Thyroid gland (tissue), 4 donors: ENCODE measurements around the gene LRP3. TPM values are rescaled to one million over a fixed set of nuclear protein-coding genes. Genes with fewer than 3 reads are reported as not detected.

Experiments used
- DNase-seq, 2 donors: peaks; one replicate each; pipeline ENCODE4 v3.0.0-alpha.2; 2019
- H3K27ac ChIP-seq, 3 donors: fragments of 200-600 bp; sonication (generic); 1 replicate in 2 of 3; 2 replicates in 1 of 3; pipeline ENCODE4 v1.5.1; 2016 to 2019; ENCODE audit warnings: mild to moderate bottlenecking in 1 of 3, moderate library complexity in 1 of 3
- H3K27me3 ChIP-seq: fragments of 200-600 bp; sonication (generic); one replicate; pipeline ENCODE4 v1.5.1; 2019
- H3K36me3 ChIP-seq, 2 donors: fragments of 200-600 bp; sonication (generic); one replicate each; pipeline ENCODE4 v1.5.1; 2016 to 2019
- H3K4me1 ChIP-seq, 2 donors: fragments of 200-600 bp; sonication (generic); one replicate each; pipeline ENCODE4 v1.5.1; 2017 to 2019
- H3K4me3 ChIP-seq, 3 donors: fragments of 200-600 bp; sonication (generic); replicated peaks in 1 of 3; 1 replicate in 2 of 3; 2 replicates in 1 of 3; pipeline ENCODE4 v1.5.1; 2016; ENCODE audit warnings: mild to moderate bottlenecking in 1 of 3
- H3K9me3 ChIP-seq: fragments of 200-600 bp; sonication (generic); one replicate; pipeline ENCODE4 v1.5.1; 2017
- POLR2A ChIP-seq, 2 donors: fragments of 450-650 bp; IDR thresholded peaks; one replicate each; pipeline ENCODE4 v1.6.1; 2017; ENCODE audit warnings: antibody characterized with exemption in 2 of 2, mild to moderate bottlenecking in 2 of 2, moderate library complexity in 1 of 2
- WGBS, 2 donors: methylation state at CpG; one replicate each; pipeline ENCODE4 v1.1.5; 2017; 5-methylcytosine and 5-hydroxymethylcytosine counted together
- intact Hi-C: fragments of 100-400 bp; cut with DNase I; formaldehyde crosslinking; loops from one replicate; pipeline ENCODE4 v1.15.1; 2023
- total RNA-seq, 4 donors: library from RNA; depleted of rRNA; stranded (reverse); fragments of >200 nt; gene quantifications; one replicate each; pipeline ENCODE4 v1.2.3, GENCODE V29; 2016
- TF ChIP-seq, protein P1 (sequence below), 6 experiments: fragments of 200-600 bp in 3 of 6; fragments of 450-650 bp in 3 of 6; sonication (generic) in 3 of 6; IDR thresholded peaks; one replicate each; pipeline ENCODE4 v1.5.1; 2016 to 2019; ENCODE audit warnings: antibody characterized with exemption in 6 of 6, mild to moderate bottlenecking in 2 of 6, inconsistent platforms in 1 of 6, moderate library complexity in 1 of 6

Gene LRP3
- total RNA-seq, 4 donors from 2014 or later = 33.3 to 49.9 (median 39.0) TPM

DNA sequence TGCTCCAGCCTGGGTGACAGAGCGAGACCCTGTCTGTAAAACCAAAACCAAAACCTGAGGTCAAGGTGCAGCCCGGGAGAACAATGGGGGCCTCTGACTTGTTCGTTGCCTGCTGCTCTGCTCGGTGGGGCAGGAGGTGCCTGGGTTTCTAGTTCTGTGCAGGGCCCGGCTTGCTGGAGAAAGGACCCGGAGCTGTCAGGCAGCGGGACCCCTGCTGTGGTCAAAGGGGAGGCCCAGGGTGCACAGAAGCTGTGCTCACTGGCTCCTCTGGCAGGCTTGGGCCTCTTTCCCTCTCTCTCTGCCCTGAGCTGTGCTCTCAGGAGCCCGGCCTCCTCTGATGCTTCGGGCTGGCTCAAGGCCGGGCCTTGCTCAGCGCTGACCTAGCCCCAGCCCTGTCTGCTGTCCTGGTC is 3.5 kb downstream of the LRP3 start:
- Histone ChIP-seq H3K36me3 (no peaks in the 10 kb centered on the region), H3K4me1 (peaks cover 8% of the 10 kb centered on the region in 2 donors), H3K27me3 (no peaks in the 10 kb centered on the region), H3K27ac (no peak overlapping the region), H3K4me3 (no peak overlapping the region), H3K9me3 (no peaks in the 10 kb centered on the region)
- 86 to 96% methylated on average over 8 to 10 of the region's 11 CpGs for WGBS, 2 donors
- TF ChIP-seq POLR2A (IDR thresholded peaks at IDR 0.05) = no peak
- TF ChIP-seq, protein P1, sequence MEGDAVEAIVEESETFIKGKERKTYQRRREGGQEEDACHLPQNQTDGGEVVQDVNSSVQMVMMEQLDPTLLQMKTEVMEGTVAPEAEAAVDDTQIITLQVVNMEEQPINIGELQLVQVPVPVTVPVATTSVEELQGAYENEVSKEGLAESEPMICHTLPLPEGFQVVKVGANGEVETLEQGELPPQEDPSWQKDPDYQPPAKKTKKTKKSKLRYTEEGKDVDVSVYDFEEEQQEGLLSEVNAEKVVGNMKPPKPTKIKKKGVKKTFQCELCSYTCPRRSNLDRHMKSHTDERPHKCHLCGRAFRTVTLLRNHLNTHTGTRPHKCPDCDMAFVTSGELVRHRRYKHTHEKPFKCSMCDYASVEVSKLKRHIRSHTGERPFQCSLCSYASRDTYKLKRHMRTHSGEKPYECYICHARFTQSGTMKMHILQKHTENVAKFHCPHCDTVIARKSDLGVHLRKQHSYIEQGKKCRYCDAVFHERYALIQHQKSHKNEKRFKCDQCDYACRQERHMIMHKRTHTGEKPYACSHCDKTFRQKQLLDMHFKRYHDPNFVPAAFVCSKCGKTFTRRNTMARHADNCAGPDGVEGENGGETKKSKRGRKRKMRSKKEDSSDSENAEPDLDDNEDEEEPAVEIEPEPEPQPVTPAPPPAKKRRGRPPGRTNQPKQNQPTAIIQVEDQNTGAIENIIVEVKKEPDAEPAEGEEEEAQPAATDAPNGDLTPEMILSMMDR (IDR thresholded peaks at IDR 0.05) = no peak
- DNase-seq = no peak
- intact Hi-C loops = no loop called here

GRCh38 chr19:33198169-33198568 is 4.0 kb downstream of the LRP3 start:
- Histone ChIP-seq H3K27ac (no peak overlapping the region), H3K9me3 (no peaks in the 10 kb centered on the region), H3K27me3 (no peaks in the 10 kb centered on the region), H3K4me3 (no peak overlapping the region), H3K4me1 (peaks cover 8% of the 10 kb centered on the region in 2 donors), H3K36me3 (peaks cover 0 to 2% of the 10 kb centered on the region in 2 donors)
- intact Hi-C loops = no loop called here
- no peak for TF ChIP-seq POLR2A (IDR thresholded peaks at IDR 0.05)
- TF ChIP-seq, protein P1 (IDR thresholded peaks at IDR 0.05) = no peak
- no peak for DNase-seq
- 96 to 100% methylated on average over 2 to 6 of the region's 7 CpGs for WGBS, 2 donors

DNA sequence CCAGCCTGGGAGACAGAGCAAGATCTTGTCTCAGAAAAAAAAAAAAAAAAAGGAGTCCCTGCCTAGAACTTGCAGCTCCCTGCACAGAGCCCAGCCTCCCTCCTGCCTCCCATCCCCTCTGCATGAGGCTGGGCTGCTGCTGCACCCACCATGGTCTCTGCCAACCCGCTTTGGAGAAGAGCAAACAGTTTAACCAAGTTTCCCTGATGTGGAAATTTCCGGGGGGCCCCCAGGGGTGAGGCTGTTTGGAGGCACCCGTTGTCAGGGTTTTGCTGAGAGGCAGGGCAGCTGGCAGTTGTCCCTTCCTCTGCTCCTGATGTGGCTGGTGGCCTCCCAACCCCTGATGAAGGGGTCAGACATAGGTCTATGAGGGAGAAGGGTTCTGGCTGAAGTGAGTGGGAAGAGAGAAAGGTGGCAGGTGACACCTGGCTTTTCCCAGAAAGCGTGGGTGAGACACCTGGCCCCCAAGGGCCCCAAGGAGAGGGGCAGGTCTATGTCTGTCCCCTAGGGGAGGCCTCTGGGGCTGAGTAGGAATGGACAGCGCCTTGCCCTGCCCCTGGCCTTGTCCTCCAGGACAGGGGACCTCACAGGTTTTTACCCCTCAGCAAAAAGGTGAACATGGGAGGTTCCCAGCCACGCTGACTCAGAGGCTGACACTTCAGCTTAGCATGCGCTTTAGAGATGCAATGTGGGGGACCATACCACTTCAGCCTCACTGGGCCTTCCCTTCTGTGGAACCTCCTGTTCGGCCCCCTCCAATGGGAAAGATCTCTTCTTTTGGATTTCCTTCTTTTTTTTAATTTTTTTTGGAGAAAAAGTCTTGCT is 5.5 kb downstream of the LRP3 start:
- H3K36me3 ChIP-seq = peaks cover 0 to 2% of the 10 kb centered on the region in 2 donors

GRCh38 chr19:33201473-33201872 is 7.3 kb downstream of the LRP3 start:
- Histone ChIP-seq H3K4me1 (no peaks in the 10 kb centered on the region), H3K4me3 (no peak overlapping the region), H3K27me3 (no peaks in the 10 kb centered on the region), H3K36me3 (peaks cover 5 to 6% of the 10 kb centered on the region in 2 donors), H3K9me3 (no peaks in the 10 kb centered on the region), H3K27ac (no peak overlapping the region)
- 92 to 97% methylated on average over 6 of the region's 6 CpGs for WGBS, 2 donors
- TF ChIP-seq, protein P1 (IDR thresholded peaks at IDR 0.05) = no peak
- no peak for DNase-seq
- intact Hi-C loops = no loop called here

More for the DNA sequence above, 5.5 kb downstream of the LRP3 start:
- no peaks in the 10 kb centered on the region for H3K27me3 ChIP-seq
- intact Hi-C loops = no loop called here
- H3K9me3 ChIP-seq = no peaks in the 10 kb centered on the region
- no peak for TF ChIP-seq POLR2A (IDR thresholded peaks at IDR 0.05)
- TF ChIP-seq, protein P1 (IDR thresholded peaks at IDR 0.05) = no peak
- H3K27ac ChIP-seq = no peak overlapping the region
- WGBS, 2 donors = 82 to 83% methylated on average over 8 of the region's 8 CpGs
- no peak overlapping the region for H3K4me3 ChIP-seq
- no peak for DNase-seq
- peaks cover 8% of the 10 kb centered on the region in 2 donors for H3K4me1 ChIP-seq

- no peak for DNase-seq
- Histone ChIP-seq H3K9me3 (no peaks in the 10 kb centered on the region), H3K4me1 (no peaks in the 10 kb centered on the region), H3K27ac (no peak overlapping the region), H3K27me3 (no peaks in the 10 kb centered on the region), H3K4me3 (no peak overlapping the region), H3K36me3 (peaks cover 6 to 7% of the 10 kb centered on the region in 2 donors)
- WGBS, 2 donors = 96 to 97% methylated on average over 14 of the region's 15 CpGs
- no peak for TF ChIP-seq POLR2A (IDR thresholded peaks at IDR 0.05)
- TF ChIP-seq, protein P1 (IDR thresholded peaks at IDR 0.05) = no peak
- intact Hi-C loops = no loop called here
These were observed 7.9 kb downstream of the LRP3 start for GRCh38 chr19:33201886-33202545.
